OCI-LY3 (cell line): ENCODE data around the gene IWS1.

Experiments
- EZH2phosphoT487 ChIP-seq: fragments of 200-600 bp; shearing (Covaris generic); IDR thresholded peaks from 2 replicates; pipeline ENCODE4 v1.6.1; 2018; ENCODE audit warnings: antibody characterized with exemption, mixed run types, low read depth
- TF ChIP-seq, protein P1 (sequence below): fragments of 200-600, 300-600 bp; sonication (generic); IDR thresholded peaks from 2 replicates; pipeline ENCODE4 v1.5.1; 2014; ENCODE audit warnings: antibody characterized with exemption, low read length, low read depth

DNA sequence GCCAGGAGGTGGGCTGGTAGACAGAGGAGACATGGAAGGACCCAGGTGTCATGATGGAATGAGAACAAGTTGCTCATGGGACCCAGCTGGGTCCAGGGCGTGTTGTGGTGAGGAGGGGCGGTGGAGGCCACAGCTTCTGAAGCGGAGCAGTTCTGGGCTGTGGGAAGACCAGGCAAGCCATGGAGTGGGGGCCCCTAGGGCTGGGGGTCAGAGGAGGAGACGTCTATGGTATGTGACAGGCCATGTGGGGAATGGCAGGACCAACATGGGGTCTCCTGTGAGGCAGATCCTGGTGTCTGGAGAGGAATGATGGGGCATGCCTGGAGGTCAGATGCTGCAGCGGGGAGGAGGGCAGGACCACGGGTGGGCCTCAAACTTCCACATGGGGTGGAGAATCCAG lies 26.0 kb upstream of the IWS1 start:
- TF ChIP-seq, protein P1, sequence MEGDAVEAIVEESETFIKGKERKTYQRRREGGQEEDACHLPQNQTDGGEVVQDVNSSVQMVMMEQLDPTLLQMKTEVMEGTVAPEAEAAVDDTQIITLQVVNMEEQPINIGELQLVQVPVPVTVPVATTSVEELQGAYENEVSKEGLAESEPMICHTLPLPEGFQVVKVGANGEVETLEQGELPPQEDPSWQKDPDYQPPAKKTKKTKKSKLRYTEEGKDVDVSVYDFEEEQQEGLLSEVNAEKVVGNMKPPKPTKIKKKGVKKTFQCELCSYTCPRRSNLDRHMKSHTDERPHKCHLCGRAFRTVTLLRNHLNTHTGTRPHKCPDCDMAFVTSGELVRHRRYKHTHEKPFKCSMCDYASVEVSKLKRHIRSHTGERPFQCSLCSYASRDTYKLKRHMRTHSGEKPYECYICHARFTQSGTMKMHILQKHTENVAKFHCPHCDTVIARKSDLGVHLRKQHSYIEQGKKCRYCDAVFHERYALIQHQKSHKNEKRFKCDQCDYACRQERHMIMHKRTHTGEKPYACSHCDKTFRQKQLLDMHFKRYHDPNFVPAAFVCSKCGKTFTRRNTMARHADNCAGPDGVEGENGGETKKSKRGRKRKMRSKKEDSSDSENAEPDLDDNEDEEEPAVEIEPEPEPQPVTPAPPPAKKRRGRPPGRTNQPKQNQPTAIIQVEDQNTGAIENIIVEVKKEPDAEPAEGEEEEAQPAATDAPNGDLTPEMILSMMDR = no peak
- TF ChIP-seq EZH2phosphoT487 = no peak
